ENCODE data around the gene PKP3.
"Not testable (repeated sequence)": the region's sequence is repeated elsewhere in the genome, so short reads cannot be mapped to it uniquely, and the experiment has no call there.

The PKP3 gene

GRCh38 chr11:412641-413119 lies 18.7 kb downstream of the PKP3 start:
- DNase-seq: no peak

GRCh38 chr11:413120-414081 lies 19.4 kb downstream of the PKP3 start:
- no peak for DNase-seq

- DNase-seq: no peak
Observed at GRCh38 chr11:414318-414857, 20.4 kb downstream of the PKP3 start.

- DNase-seq: no peak
Observed at GRCh38 chr11:415640-416041, 21.6 kb downstream of the PKP3 start.

GRCh38 chr11:416051-416756 lies 22.2 kb downstream of the PKP3 start:
- DNase-seq: no peak

GRCh38 chr11:416757-417621 lies 23.0 kb downstream of the PKP3 start:
- DNase-seq: peak; percentile 48

GRCh38 chr11:417652-418342 lies 23.8 kb downstream of the PKP3 start:
- no peak for DNase-seq

GRCh38 chr11:418343-419247 lies 24.6 kb downstream of the PKP3 start:
- no peak for DNase-seq

GRCh38 chr11:419248-420005 lies 25.4 kb downstream of the PKP3 start:
- DNase-seq: no peak

GRCh38 chr11:420054-420910 lies 26.3 kb downstream of the PKP3 start:
- DNase-seq: no peak

GRCh38 chr11:420911-421321 lies 26.9 kb downstream of the PKP3 start:
- DNase-seq: no peak

- no peak for DNase-seq
Observed at GRCh38 chr11:422249-422656, 28.2 kb downstream of the PKP3 start.

GRCh38 chr11:424232-424631 lies 30.2 kb downstream of the PKP3 start:
- no peak for DNase-seq

GRCh38 chr11:424766-425165 lies 30.8 kb downstream of the PKP3 start:
- DNase-seq: not testable (repeated sequence)

- no peak for DNase-seq
Observed at GRCh38 chr11:425301-425700, 31.3 kb downstream of the PKP3 start.

- DNase-seq: no peak
Observed at GRCh38 chr11:426851-427250, 32.8 kb downstream of the PKP3 start.

GRCh38 chr11:428295-428694 lies 34.3 kb downstream of the PKP3 start:
- no peak for DNase-seq

- no peak for DNase-seq
Observed at GRCh38 chr11:429391-429790, 35.4 kb downstream of the PKP3 start.

GRCh38 chr11:429931-430456 lies 36.0 kb downstream of the PKP3 start:
- DNase-seq: no peak

Data from inflammatory macrophage treated with lipopolysaccharide for 4 hours (primary cell).